AG04450 (cell line): ENCODE data around the gene ACTR3C. TPM values are rescaled to one million over a fixed set of nuclear protein-coding genes. Genes with fewer than 3 reads are reported as not detected.

Experiments used
- CTCF ChIA-PET: fragments of 300-600, 350-600 bp; formaldehyde crosslinking; extraction: SDS; loops from one replicate; lab custom pipeline; 2022; ENCODE audit warnings: antibody characterized with exemption, inconsistent platforms; lab: Charles Lee
- POLR2A ChIA-PET: fragments of 350-600 bp; formaldehyde crosslinking; extraction: SDS; loops from one replicate; lab custom pipeline; 2021; ENCODE audit warnings: antibody characterized with exemption, inconsistent platforms; lab: Yijun Ruan, JAX
- DNase-seq: peaks from one replicate; pipeline ENCODE4 v3.0.0-alpha.2; 2011; ENCODE audit warnings: low read depth, low spot score
- H3K27ac ChIP-seq: one replicate; pipeline ENCODE4 v1.5.1; 2012; ENCODE audit warnings: low read depth, low read length, control low read depth
- H3K27me3 ChIP-seq: one replicate; pipeline ENCODE4 v1.6.0; 2012; ENCODE audit warnings: low read length; ENCODE audit not compliant: control insufficient read depth, insufficient read depth
- H3K4me3 ChIP-seq: 2 replicates; pipeline ENCODE4 v1.5.1; 2011; ENCODE audit warnings: mild to moderate bottlenecking, low read depth, low read length, control low read depth
- H3K9me3 ChIP-seq: 2 replicates; pipeline ENCODE4 v1.5.1; 2012; ENCODE audit warnings: low read length; ENCODE audit not compliant: control insufficient read depth, insufficient read depth
- polyA plus RNA-seq: library from polyadenylated mRNA; depleted of rRNA; stranded (reverse); fragments of >200 nt; gene quantifications from 2 replicates; pipeline ENCODE4 v1.2.3, GENCODE V29; 2011
- TF ChIP-seq, protein P1 (sequence below): IDR thresholded peaks from 2 replicates; pipeline ENCODE4 v1.5.1; 2011; ENCODE audit warnings: low read depth, low read length, control low read depth, inconsistent platforms

Gene ACTR3C
- polyA plus RNA-seq, 1 experiment = 0.31 TPM

DNA sequence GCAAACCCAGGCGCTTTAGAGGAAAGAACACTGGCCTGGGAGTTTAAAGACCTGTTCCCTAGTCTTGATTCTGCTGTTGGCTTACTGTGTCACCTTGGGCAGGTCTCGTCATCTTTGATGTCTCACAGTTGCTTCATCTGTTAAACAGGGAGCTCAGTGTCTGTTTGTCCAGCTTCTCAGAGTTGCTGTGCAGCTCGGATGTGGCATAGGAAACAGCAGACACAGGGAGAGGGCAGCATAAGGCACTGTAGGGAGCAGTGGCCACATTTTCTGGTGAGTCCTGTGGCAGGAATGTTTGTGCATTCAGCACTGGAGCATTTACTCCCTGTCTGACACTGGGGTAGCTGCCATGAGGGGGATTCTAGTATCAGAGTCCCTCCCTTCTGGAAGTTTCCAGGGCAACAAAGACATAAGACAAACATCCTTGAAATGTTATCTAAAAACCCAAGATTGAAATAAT lies 47.3 kb upstream of the ACTR3C start:
- POLR2A ChIA-PET = interaction anchor here (1.3 kb wide), 1 partner anchor 8 kb away, joined by 6 read pairs; no protein-coding TSS in a partner anchor
- TF ChIP-seq, protein P1, sequence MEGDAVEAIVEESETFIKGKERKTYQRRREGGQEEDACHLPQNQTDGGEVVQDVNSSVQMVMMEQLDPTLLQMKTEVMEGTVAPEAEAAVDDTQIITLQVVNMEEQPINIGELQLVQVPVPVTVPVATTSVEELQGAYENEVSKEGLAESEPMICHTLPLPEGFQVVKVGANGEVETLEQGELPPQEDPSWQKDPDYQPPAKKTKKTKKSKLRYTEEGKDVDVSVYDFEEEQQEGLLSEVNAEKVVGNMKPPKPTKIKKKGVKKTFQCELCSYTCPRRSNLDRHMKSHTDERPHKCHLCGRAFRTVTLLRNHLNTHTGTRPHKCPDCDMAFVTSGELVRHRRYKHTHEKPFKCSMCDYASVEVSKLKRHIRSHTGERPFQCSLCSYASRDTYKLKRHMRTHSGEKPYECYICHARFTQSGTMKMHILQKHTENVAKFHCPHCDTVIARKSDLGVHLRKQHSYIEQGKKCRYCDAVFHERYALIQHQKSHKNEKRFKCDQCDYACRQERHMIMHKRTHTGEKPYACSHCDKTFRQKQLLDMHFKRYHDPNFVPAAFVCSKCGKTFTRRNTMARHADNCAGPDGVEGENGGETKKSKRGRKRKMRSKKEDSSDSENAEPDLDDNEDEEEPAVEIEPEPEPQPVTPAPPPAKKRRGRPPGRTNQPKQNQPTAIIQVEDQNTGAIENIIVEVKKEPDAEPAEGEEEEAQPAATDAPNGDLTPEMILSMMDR = no peak

DNA sequence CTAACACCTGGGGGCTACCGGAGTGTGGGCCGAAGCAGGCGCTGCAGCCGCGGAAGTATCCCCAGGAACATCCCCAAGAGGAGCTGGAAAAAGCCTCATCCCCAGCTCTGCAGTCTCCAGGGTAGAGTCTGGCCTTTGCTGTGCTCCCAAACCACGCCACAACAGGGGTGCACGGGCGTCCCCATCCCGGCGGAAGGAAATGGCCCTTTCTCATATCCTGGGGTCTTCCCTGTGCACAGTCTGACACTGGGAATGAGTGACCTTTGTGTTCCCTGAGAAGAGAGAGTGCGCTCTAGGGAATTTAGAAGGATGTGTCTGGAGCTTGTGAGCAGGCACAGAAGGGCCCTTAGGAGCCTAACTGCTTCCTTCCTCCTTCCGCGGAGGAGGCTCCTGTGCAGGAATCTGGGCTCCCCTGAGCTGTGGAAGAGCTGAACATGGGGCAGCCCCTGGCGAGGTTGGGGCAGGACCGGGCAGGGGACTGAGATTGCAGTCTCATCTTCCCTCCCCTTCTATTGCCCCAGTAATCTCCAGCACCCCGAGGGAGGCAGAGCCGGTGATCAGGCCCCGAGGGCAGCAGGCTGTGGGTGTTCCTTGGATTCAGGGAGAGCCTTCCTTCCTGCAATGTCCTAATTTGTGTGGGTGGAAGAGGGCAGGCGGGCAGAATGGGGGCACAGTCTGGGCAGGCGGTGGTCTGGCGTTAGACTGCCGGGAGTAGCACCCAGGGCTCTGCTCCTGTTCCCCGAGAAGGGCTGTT lies 46.6 kb upstream of the ACTR3C start:
- Histone ChIP-seq H3K27me3 (no peaks in the 10 kb centered on the region), H3K27ac (peak overlapping the region; percentile 83), H3K9me3 (no peaks in the 10 kb centered on the region), H3K4me3 (peak overlapping the region; percentile 89)
- no peak for DNase-seq
- TF ChIP-seq, protein P1 = no peak
- ChIA-PET POLR2A (interaction anchor here (1.3 to 2.0 kb wide), 3 partner anchors 8 to 36 kb away, joined by 6 to 10 read pairs (median 7); a partner anchor contains a TSS), CTCF (interaction anchor here (0.7 to 1.3 kb wide), 5 partner anchors 8 to 84 kb away, joined by 3 to 12 read pairs (median 3); no protein-coding TSS in a partner anchor)

More for the DNA sequence above, 47.3 kb upstream of the ACTR3C start:
- Histone ChIP-seq H3K4me3 (peak overlapping the region; percentile 22), H3K9me3 (no peaks in the 10 kb centered on the region), H3K27me3 (no peaks in the 10 kb centered on the region), H3K27ac (peak overlapping the region; percentile 61)
- CTCF ChIA-PET = interaction anchor here (1.1 to 1.3 kb wide), 3 partner anchors 9 to 85 kb away, joined by 3 read pairs; no protein-coding TSS in a partner anchor
- no peak for DNase-seq

DNA sequence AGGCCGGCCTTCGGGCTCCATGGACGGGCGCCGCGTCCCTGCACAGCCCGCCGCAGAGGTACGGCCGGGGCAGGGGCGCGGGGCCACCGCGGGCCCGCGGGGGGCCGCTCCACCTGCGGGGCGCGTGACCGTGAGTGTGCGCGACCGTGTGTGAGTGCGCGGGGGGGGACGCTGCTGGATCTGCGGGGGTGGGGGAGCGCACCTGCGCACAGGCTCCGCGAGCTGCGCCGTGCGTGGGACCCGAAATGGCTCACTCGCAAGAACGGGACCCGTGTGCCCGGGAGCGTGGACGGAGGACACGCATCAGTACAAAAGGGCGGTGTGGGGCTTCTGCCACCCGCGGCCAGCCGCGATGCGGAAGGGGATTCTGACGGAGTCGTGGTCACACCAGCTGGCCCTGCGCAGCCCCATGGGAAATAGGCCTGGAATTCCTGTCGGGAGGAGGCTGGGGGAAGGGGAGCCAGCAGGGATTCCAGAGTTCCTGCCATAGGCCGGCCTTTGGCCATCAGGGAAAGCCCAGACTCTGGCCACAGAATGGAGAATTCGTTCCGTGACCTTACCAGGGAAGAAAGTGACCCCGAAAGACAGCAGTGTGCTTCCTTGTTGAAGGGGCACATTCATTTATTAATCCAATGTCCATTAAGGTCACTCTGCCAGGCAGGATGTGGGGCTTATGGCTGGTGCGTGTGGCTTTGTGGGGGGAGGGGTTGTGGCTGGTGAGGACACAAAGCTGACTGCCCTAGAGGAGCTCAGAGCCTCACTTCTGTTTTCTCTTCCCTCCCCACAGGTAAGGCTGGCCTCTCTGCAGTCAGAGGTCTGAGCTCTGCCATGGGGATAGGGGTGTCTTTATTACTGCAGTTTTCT lies 45.8 kb upstream of the ACTR3C start:
- Histone ChIP-seq H3K9me3 (no peaks in the 10 kb centered on the region), H3K27ac (peak overlapping the region; percentile 83), H3K27me3 (no peaks in the 10 kb centered on the region), H3K4me3 (peak overlapping the region; percentile 89)
- ChIA-PET CTCF (interaction anchor here (0.7 to 1.2 kb wide), 3 partner anchors 9 to 35 kb away, joined by 3 to 12 read pairs (median 3); no protein-coding TSS in a partner anchor), POLR2A (interaction anchor here (0.6 to 2.0 kb wide), 7 partner anchors 9 to 37 kb away, joined by 3 to 10 read pairs (median 6); a partner anchor contains a TSS)
- DNase-seq = no peak
- TF ChIP-seq, protein P1 = no peak

DNA sequence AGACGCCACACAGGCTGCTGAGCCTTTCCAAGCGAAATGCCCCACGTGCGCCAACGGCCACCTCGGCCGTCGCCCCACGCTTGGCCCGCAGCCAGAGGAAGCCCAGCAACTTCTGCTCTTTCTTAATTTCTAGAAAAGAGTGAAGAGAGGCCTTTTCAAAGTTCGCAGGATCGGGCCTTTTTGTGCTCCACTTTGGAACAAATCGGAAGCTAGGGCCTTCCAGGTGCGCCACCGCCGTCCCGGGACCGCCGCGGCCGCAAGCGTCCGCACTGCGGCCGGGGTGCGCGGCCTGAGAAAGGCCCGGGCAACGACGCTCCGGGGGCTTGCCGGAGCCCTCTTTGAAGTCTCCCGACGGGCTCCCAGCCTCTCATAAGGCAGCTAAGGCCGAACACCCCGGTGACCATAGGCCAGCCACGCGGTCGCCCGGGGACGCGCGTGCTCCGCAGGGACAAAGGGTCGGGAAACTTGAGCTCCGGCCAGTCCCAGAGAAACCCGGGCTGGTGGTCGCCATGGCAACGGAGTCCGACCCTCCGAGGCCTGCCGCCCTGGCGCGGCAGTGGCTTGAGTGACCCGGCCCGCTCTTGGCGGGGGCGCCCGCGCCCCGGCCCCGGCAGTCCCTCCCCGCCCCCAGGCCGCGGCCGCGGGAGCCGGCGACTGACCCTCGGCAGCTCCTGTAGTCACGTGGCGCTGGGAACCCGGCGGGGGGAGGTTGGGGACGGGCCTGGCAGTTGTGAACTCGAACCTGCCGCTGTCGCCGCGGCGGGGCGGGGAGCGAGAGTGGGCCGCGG lies 44.9 kb upstream of the ACTR3C start, which contains the start of gene REPIN1:
REPIN1 (plus strand) TSS at position 727 of the 788 bp plus-strand sequence. CDS start 890 bp downstream, outside the sequence.
- H3K27ac ChIP-seq = peak within 1 kb of the TSS; percentile 83
- no peaks in the 10 kb centered on the region for H3K9me3 ChIP-seq
- peak; percentile 41 for DNase-seq
- peak within 1 kb of the TSS; percentile 89 for H3K4me3 ChIP-seq
- CTCF ChIA-PET = no interaction called here
- no peaks in the 10 kb centered on the region for H3K27me3 ChIP-seq
- POLR2A ChIA-PET = interaction anchor here (0.6 to 2.0 kb wide), 6 partner anchors 10 to 37 kb away, joined by 3 to 10 read pairs (median 6); a partner anchor contains a TSS
- TF ChIP-seq, protein P1 = no peak
